Central memory CD8-positive, alpha-beta T cell (primary cell): ENCODE measurements around the gene TCERG1.
A peak's percentile ranks its signal among the peaks of the same experiment; 100 is the strongest.

ENCODE experiments used
- ATAC-seq: fragments of 150-1000 bp; cut with Tn5 transposase; replicated peaks from 2 replicates; pipeline ENCODE4 v1.10.0; 2022; ENCODE audit warnings: mild to moderate bottlenecking, moderate FRiP score, moderate number of reproducible peaks; ENCODE audit not compliant: poor library complexity, severe bottlenecking; ENCODE audit errors: extremely low read depth
- DNase-seq, 2 donors: peaks; one replicate each; pipeline ENCODE4 v3.0.0; 2021; ENCODE audit warnings: low spot score in 2 of 2
- H3K27ac Mint-ChIP-seq: one replicate; pipeline ENCODE4 v1.8.0; 2022; ENCODE audit warnings: low read depth, mild to moderate bottlenecking, moderate library complexity, mixed read lengths
- H3K27me3 Mint-ChIP-seq: one replicate; pipeline ENCODE4 v1.8.0; 2022; ENCODE audit warnings: mixed read lengths
- H3K36me3 Mint-ChIP-seq: one replicate; pipeline ENCODE4 v1.8.0; 2022; ENCODE audit warnings: mild to moderate bottlenecking, moderate library complexity, mixed read lengths; ENCODE audit not compliant: insufficient read depth
- H3K4me1 Mint-ChIP-seq: one replicate; pipeline ENCODE4 v1.8.0; 2022; ENCODE audit warnings: mixed read lengths
- H3K4me3 Mint-ChIP-seq: one replicate; pipeline ENCODE4 v1.8.0; 2022; ENCODE audit warnings: mild to moderate bottlenecking, moderate library complexity, mixed read lengths
- H3K9me3 Mint-ChIP-seq: one replicate; pipeline ENCODE4 v1.8.0; 2022; ENCODE audit warnings: mixed read lengths

TCERG1 gene

DNA sequence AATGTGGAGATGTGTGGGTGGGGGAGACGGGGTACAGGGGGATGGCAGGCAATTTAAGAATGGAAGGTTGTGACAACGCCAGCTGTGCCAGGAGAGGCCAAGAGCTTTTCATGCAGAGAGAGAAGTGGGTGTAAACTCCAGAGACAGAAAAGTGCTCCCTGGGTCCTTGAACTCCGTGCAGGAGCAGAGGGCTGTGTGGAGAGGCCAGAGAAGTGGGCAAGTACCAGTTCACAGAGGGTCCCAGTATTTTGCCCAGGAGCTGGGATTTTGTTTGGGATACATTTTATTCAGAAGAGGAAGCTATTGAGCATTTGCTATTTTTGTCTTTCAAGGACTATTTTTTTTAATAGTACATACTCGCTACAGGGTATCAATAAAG, 19.5 kb upstream of the TCERG1 start:
- ATAC-seq (no peak), DNase-seq (no peak)
- Mint-ChIP-seq H3K27ac (no peak overlapping the region), H3K4me1 (peaks cover 7% of the 10 kb centered on the region), H3K27me3 (peaks cover 50% of the 10 kb centered on the region), H3K9me3 (no peaks in the 10 kb centered on the region), H3K36me3 (peaks cover 2% of the 10 kb centered on the region), H3K4me3 (no peak overlapping the region)

- no peak overlapping the region for H3K27ac Mint-ChIP-seq
- ATAC-seq (no peak), DNase-seq (no peak)
- peaks cover 7% of the 10 kb centered on the region for H3K4me1 Mint-ChIP-seq
- no peak overlapping the region for H3K4me3 Mint-ChIP-seq
- no peaks in the 10 kb centered on the region for H3K9me3 Mint-ChIP-seq
- peaks cover 50% of the 10 kb centered on the region for H3K27me3 Mint-ChIP-seq
- H3K36me3 Mint-ChIP-seq, result peaks cover 2% of the 10 kb centered on the region
These were observed 18.5 kb upstream of the TCERG1 start for GRCh38 chr5:146428658-146429057.

- Mint-ChIP-seq H3K27ac (no peak overlapping the region), H3K36me3 (no peaks in the 10 kb centered on the region), H3K4me3 (no peak overlapping the region), H3K27me3 (peaks cover 35% of the 10 kb centered on the region), H3K4me1 (no peaks in the 10 kb centered on the region), H3K9me3 (no peaks in the 10 kb centered on the region)
- DNase-seq (no peak), ATAC-seq (no peak)
These were observed 6.8 kb upstream of the TCERG1 start for GRCh38 chr5:146440353-146440752.

GRCh38 chr5:146440870-146441495, 6.2 kb upstream of the TCERG1 start:
- Mint-ChIP-seq H3K9me3 (no peaks in the 10 kb centered on the region), H3K36me3 (no peaks in the 10 kb centered on the region), H3K27me3 (peaks cover 30% of the 10 kb centered on the region), H3K4me1 (no peaks in the 10 kb centered on the region), H3K4me3 (no peak overlapping the region), H3K27ac (no peak overlapping the region)
- no peak for ATAC-seq
- no peak for DNase-seq

DNA sequence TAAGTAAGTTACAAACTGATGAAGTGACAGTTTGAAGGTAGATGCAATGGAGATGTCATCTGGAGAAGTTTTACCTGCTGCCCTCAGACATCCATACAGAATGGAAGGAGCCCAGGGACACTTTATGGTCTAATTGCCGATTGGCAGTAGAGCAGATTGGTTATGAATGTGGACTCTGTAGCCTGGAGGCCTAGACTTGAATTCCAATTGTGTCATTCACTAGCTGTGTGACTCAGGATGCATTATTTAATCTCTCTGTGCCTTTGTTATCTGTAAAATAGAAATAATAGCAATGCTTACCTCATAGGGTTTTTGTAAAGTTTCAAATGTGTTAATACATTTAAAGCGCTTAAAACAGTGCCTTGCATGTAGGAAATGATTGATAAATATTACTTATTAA, 5.2 kb upstream of the TCERG1 start:
- no peak overlapping the region for H3K4me3 Mint-ChIP-seq
- H3K9me3 Mint-ChIP-seq, result no peaks in the 10 kb centered on the region
- no peaks in the 10 kb centered on the region for H3K4me1 Mint-ChIP-seq
- DNase-seq (no peak), ATAC-seq (no peak)
- H3K27ac Mint-ChIP-seq, result no peak overlapping the region
- H3K27me3 Mint-ChIP-seq, result peaks cover 30% of the 10 kb centered on the region
- H3K36me3 Mint-ChIP-seq, result peaks cover 2% of the 10 kb centered on the region

DNA sequence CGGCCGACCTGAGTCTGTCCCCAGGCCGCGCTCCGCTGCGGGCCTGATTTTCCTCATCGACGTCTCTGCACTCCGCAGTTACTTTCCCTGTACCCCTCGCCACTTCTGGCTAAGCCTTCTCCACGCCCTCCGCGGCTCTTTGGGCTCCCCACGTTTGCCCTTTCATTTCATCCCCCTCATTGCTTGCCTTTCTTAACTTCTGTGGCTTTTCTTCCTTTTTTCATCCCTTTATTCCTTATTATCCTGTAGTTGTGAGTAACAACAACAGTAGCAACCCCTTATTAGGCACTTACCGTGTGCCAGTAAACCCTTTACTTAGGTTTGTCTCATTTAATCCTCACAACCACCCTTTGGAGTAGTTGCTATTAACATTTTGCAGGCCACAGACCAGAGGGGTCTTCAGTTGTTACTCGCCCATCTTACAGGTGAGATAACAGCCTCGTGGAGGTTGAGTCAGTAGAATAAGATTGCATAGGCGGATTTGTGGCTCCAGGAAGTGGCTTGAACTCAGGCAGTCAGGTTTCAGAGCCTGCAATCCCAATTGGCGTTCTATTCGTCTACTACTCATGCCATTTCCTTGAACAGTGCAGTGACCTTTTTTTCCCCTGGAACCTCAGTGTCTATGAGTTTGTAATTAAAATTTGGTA, 724 bp downstream of the TCERG1 start:
- Mint-ChIP-seq H3K4me1 (peaks cover 37% of the 10 kb centered on the region), H3K27ac (peak overlapping the region; percentile 95), H3K36me3 (peaks cover 12% of the 10 kb centered on the region), H3K4me3 (peak overlapping the region; percentile 93), H3K9me3 (no peaks in the 10 kb centered on the region), H3K27me3 (no peaks in the 10 kb centered on the region)
- peak; percentile 29 for ATAC-seq
- no peak for DNase-seq

DNA sequence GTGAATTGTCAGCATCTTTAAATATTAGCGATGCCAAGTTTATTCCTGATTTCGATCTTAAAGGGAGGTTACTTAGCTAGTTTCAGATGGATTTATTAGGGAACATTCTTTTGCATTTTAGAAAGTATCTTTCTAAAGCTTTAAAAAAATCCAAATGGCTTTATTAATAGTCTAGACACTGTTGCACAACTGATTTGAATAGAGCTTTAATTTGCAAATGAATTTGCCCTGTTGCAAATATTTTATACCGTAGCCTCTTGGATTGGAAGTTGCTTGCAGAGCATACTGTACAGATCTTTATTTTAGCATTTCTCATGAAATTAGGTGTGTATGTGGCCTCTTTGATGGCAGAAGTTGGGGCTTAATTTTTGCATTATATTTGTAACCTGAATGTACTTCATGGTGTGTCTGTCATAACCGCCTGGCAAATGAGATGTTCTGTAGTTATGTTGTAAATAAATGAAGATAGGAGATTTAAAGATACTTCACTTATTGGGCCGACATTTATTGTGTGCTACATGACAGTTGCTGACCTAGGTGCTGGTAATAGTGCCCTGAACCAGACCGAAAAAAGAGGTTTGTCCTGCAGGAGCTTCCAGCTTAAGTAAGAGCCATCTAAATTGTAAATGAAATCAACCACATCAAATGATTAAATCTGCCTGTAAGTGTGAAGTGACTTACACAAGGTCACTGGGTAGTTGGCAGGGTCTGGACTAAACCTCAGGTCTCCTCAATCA, 1.8 kb downstream of the TCERG1 start:
- no peak for ATAC-seq
- Mint-ChIP-seq H3K9me3 (no peaks in the 10 kb centered on the region), H3K27ac (peak overlapping the region; percentile 95), H3K36me3 (peaks cover 12% of the 10 kb centered on the region), H3K4me1 (peaks cover 37% of the 10 kb centered on the region), H3K27me3 (no peaks in the 10 kb centered on the region), H3K4me3 (peak overlapping the region; percentile 93)
- DNase-seq, result no peak

- Mint-ChIP-seq H3K27me3 (no peaks in the 10 kb centered on the region), H3K27ac (peak overlapping the region; percentile 4), H3K9me3 (no peaks in the 10 kb centered on the region), H3K4me1 (peaks cover 37% of the 10 kb centered on the region), H3K4me3 (no peak overlapping the region), H3K36me3 (peaks cover 16% of the 10 kb centered on the region)
- ATAC-seq (no peak), DNase-seq (no peak)
These were observed 2.9 kb downstream of the TCERG1 start for GRCh38 chr5:146450002-146450401.

DNA sequence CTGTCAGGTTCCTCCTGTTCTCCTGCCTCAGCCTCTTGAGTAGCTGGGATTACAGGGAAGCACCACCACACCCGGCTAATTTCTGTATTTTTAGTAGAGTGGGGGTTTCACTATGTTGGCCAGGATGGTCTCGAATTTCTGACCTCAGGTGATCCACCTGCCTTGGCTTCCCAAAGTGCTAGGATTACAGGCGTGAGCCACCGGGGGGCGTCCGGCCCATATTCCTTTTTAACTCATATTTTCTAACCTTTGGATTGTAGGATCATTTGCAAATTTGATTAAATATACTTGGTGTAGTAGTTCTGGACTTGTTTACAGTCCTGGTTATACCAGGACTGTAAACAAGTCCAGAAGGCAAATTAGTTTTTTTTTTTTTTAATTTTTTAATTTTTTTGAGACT, 4.3 kb downstream of the TCERG1 start:
- Mint-ChIP-seq H3K36me3 (peaks cover 26% of the 10 kb centered on the region), H3K27me3 (no peaks in the 10 kb centered on the region), H3K4me1 (peaks cover 37% of the 10 kb centered on the region), H3K9me3 (no peaks in the 10 kb centered on the region), H3K27ac (no peak overlapping the region), H3K4me3 (no peak overlapping the region)
- ATAC-seq (no peak), DNase-seq (no peak)

DNA sequence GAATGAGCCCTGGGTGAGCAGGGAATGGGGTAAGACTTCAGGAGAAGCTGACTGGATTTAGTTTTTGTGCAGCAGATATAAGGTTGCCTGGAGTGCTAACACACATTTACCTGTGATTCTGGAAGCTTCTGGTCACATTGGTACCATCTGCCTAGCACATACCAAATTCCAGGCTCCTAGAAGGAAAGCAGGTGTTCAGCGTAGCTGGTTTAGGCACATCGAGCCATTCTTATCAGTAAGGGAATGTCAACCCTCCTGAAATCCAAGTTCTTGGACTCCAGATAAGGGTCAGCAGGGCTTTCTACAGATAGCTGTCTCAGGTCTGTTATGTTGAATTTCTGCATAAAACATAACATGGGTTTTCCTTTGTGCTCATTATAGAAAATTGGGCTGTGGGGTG, 10.3 kb downstream of the TCERG1 start:
- Mint-ChIP-seq H3K36me3 (peaks cover 63% of the 10 kb centered on the region), H3K9me3 (no peaks in the 10 kb centered on the region)
- no peak for ATAC-seq

GRCh38 chr5:146458894-146459293, 11.8 kb downstream of the TCERG1 start:
- Mint-ChIP-seq H3K4me1 (peaks cover 25% of the 10 kb centered on the region), H3K9me3 (no peaks in the 10 kb centered on the region), H3K4me3 (no peak overlapping the region), H3K36me3 (peaks cover 74% of the 10 kb centered on the region), H3K27ac (no peak overlapping the region), H3K27me3 (no peaks in the 10 kb centered on the region)
- ATAC-seq (no peak), DNase-seq (no peak)

More for the DNA sequence above, 10.3 kb downstream of the TCERG1 start:
- H3K27me3 Mint-ChIP-seq, result no peaks in the 10 kb centered on the region
- DNase-seq, result no peak
- H3K27ac Mint-ChIP-seq, result no peak overlapping the region
- no peak overlapping the region for H3K4me3 Mint-ChIP-seq
- H3K4me1 Mint-ChIP-seq, result peaks cover 12% of the 10 kb centered on the region

- no peak for DNase-seq
- no peak overlapping the region for H3K4me3 Mint-ChIP-seq
- H3K9me3 Mint-ChIP-seq, result no peaks in the 10 kb centered on the region
- no peak overlapping the region for H3K27ac Mint-ChIP-seq
- no peaks in the 10 kb centered on the region for H3K27me3 Mint-ChIP-seq
- no peak for ATAC-seq
- H3K4me1 Mint-ChIP-seq, result peaks cover 39% of the 10 kb centered on the region
- peaks cover 81% of the 10 kb centered on the region for H3K36me3 Mint-ChIP-seq
These were observed 14.2 kb downstream of the TCERG1 start for GRCh38 chr5:146461319-146461718.

GRCh38 chr5:146463446-146463845, 16.3 kb downstream of the TCERG1 start:
- Mint-ChIP-seq H3K36me3 (peaks cover 73% of the 10 kb centered on the region), H3K4me3 (no peak overlapping the region)
- ATAC-seq, result no peak

More at GRCh38 chr5:146463446-146463845, 16.3 kb downstream of the TCERG1 start:
- H3K27me3 Mint-ChIP-seq, result no peaks in the 10 kb centered on the region
- H3K9me3 Mint-ChIP-seq, result no peaks in the 10 kb centered on the region
- H3K27ac Mint-ChIP-seq, result peak overlapping the region; percentile 79
- DNase-seq, result no peak
- peaks cover 49% of the 10 kb centered on the region for H3K4me1 Mint-ChIP-seq
